Stomach (tissue), 9 donors: ENCODE results near the gene CERS6. TPM values are rescaled to one million over a fixed set of nuclear protein-coding genes. Genes with fewer than 3 reads are reported as not detected.
A peak's percentile ranks its signal among the peaks of the same experiment; 100 is the strongest.

Experiments used
- DNase-seq, 2 donors: peaks; one replicate each; pipeline versions ENCODE4 v3.0.0 to v3.0.0-alpha.2; 2013 to 2019
- H3K27ac ChIP-seq, 5 donors: fragments of 200-600 bp in 4 of 5; sonication (generic) in 4 of 5; one replicate each; pipeline ENCODE4 v1.5.1; 2013 to 2019; ENCODE audit warnings: mild to moderate bottlenecking in 1 of 5, moderate library complexity in 1 of 5
- H3K27me3 ChIP-seq, 3 donors: fragments of 200-600 bp; sonication (generic); one replicate each; pipeline ENCODE4 v1.5.1; 2017 to 2019; ENCODE audit warnings: mixed run types in 1 of 3
- H3K36me3 ChIP-seq, 4 donors: fragments of 200-600 bp; sonication (generic); 1 replicate in 3 of 4; 2 replicates in 1 of 4; pipeline ENCODE4 v1.5.1; 2016 to 2019
- H3K4me1 ChIP-seq, 4 donors: fragments of 200-600 bp; sonication (generic); one replicate each; pipeline ENCODE4 v1.5.1; 2016 to 2019
- H3K4me3 ChIP-seq, 4 donors: fragments of 200-600 bp; sonication (generic) in 3 of 4; one replicate each; pipeline ENCODE4 v1.5.1; 2016 to 2019; ENCODE audit warnings: mild to moderate bottlenecking in 1 of 4
- H3K9me3 ChIP-seq, 4 donors: fragments of 200-600 bp; sonication (generic); one replicate each; pipeline ENCODE4 v1.5.1; 2016 to 2019
- EP300 ChIP-seq: sonication (generic); formaldehyde crosslinking; IDR thresholded peaks from one replicate; pipeline ENCODE4 v1.6.1; 2017; ENCODE audit warnings: antibody characterized with exemption
- POLR2A ChIP-seq, 4 donors: fragments of 450-650 bp; IDR thresholded peaks; one replicate each; pipeline ENCODE4 v1.6.1; 2016; ENCODE audit warnings: antibody characterized with exemption in 4 of 4, control low read depth in 2 of 4, mild to moderate bottlenecking in 1 of 4, moderate library complexity in 1 of 4
- POLR2AphosphoS5 ChIP-seq, 3 donors: sonication (generic); formaldehyde crosslinking; IDR thresholded peaks; one replicate each; pipeline ENCODE4 v1.6.1; 2016; ENCODE audit warnings: antibody characterized with exemption in 3 of 3
- WGBS, 5 donors: extraction: QIAGEN DNeasy Blood & Tissue Kit in 3 of 5; methylation state at CpG; one replicate each; pipeline versions ENCODE4 v1.1.5 to v1.1.7; 2013 to 2018; 5-methylcytosine and 5-hydroxymethylcytosine counted together
- intact Hi-C: fragments of 100-400 bp; cut with DNase I; formaldehyde crosslinking; loops from one replicate; pipeline ENCODE4 v1.15.1; 2023; ENCODE audit warnings: low total_unique reads
- polyA plus RNA-seq, 3 donors: library from polyadenylated mRNA; stranded (reverse); fragments of 200-250 nt; gene quantifications; one replicate each; pipeline ENCODE4 v1.2.3, GENCODE V29; 2013
- total RNA-seq, 5 donors: library from RNA; depleted of rRNA; stranded (reverse); fragments of >200 nt; gene quantifications; one replicate each; pipeline versions ENCODE4 v1.1.0 to v1.2.3, GENCODE V29; 2014 to 2016
- TF ChIP-seq, protein P1 (sequence below), 7 experiments: fragments of 450-650 bp in 4 of 7; fragments of 200-600 bp in 3 of 7; sonication (generic) in 3 of 7; IDR thresholded peaks; one replicate each; pipeline ENCODE4 v1.5.1; 2016 to 2019; ENCODE audit warnings: antibody characterized with exemption in 7 of 7, control low read depth in 2 of 7, mild to moderate bottlenecking in 1 of 7
- donor health status: healthy with polysubstance abuse.
- donor health status: Bipolar disorder and iron deficiency.
- donor health status: healthy.

CERS6 gene
- total and polyA plus RNA-seq, 8 donors: 4.0 to 102 (median 53.2) TPM

DNA sequence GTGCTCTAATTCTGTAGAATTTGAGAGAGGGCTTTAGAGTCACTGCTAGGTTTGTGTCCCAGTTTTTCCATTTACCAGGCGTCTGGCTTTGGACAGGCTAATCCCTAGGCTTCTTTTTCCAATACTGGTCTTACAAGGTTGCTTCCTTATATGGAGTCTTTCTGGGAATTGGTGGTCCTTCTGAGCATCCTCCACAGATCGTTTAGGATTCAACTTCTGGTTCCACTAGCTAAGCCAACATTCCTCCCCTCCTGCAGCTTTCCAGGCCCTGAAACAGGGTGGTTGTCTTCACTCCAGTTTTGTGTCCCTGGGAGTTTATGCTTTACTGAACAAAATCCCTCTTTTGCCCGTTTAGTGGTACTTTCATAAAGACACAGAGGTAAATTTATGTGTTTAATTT is 170.6 kb downstream of the CERS6 start:
- H3K9me3 ChIP-seq: no peaks in the 10 kb centered on the region
- no peak overlapping the region for H3K4me3 ChIP-seq
- TF ChIP-seq POLR2A (IDR thresholded peaks at IDR 0.05) (no peak), POLR2AphosphoS5 (IDR thresholded peaks at IDR 0.05) (peak in 1 of 3 donors; percentile 7), EP300 (no peak)
- TF ChIP-seq, protein P1, sequence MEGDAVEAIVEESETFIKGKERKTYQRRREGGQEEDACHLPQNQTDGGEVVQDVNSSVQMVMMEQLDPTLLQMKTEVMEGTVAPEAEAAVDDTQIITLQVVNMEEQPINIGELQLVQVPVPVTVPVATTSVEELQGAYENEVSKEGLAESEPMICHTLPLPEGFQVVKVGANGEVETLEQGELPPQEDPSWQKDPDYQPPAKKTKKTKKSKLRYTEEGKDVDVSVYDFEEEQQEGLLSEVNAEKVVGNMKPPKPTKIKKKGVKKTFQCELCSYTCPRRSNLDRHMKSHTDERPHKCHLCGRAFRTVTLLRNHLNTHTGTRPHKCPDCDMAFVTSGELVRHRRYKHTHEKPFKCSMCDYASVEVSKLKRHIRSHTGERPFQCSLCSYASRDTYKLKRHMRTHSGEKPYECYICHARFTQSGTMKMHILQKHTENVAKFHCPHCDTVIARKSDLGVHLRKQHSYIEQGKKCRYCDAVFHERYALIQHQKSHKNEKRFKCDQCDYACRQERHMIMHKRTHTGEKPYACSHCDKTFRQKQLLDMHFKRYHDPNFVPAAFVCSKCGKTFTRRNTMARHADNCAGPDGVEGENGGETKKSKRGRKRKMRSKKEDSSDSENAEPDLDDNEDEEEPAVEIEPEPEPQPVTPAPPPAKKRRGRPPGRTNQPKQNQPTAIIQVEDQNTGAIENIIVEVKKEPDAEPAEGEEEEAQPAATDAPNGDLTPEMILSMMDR (IDR thresholded peaks at IDR 0.05): no peak
- H3K27ac ChIP-seq: peak overlapping the region; percentile 13 to 84 (median 64)
- no peaks in the 10 kb centered on the region for H3K36me3 ChIP-seq
- WGBS, 5 donors: 50 to 69% (median 58%) methylated on average over 3 of the region's 3 CpGs
- H3K4me1 ChIP-seq: peaks cover 19 to 59% (median 43%) of the 10 kb centered on the region in 4 donors
- no peaks in the 10 kb centered on the region for H3K27me3 ChIP-seq
- intact Hi-C loops: no loop called here
- peak in 1 of 2 donors; percentile 36 for DNase-seq

DNA sequence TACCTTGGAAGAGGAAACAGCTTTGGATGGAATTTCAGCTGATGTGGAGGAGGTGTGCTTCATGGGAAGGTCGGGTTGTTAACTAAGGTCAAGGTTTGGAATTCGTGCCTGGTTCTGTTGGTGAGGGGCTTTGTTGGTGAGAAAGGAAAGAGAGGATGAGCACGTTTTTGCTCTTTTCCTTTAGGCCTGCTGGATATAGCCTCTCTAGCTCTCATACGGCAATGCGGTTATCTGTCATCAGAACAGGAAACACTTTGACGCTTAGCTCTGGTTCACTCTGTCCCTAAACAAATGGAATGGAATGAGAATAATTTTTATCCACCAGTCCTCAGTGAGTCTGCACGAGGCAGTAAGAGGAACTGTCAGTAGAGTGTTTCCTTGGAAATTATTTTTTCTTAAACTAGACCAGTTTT is 176.6 kb downstream of the CERS6 start:
- Histone ChIP-seq H3K27ac (peak overlapping the region; percentile 68 to 84 (median 78)), H3K4me1 (peaks cover 15 to 61% (median 44%) of the 10 kb centered on the region in 4 donors), H3K36me3 (no peaks in the 10 kb centered on the region), H3K9me3 (no peaks in the 10 kb centered on the region), H3K4me3 (no peak overlapping the region), H3K27me3 (no peaks in the 10 kb centered on the region)
- intact Hi-C loops: no loop called here
- TF ChIP-seq POLR2A (IDR thresholded peaks at IDR 0.05) (no peak), EP300 (peak; percentile 85), POLR2AphosphoS5 (IDR thresholded peaks at IDR 0.05) (peak; percentile 69 to 97 (median 86))
- TF ChIP-seq, protein P1 (IDR thresholded peaks at IDR 0.05): no peak
- peak in 1 of 2 donors; percentile 65 for DNase-seq
- 25 to 70% (median 57%) methylated on average over 7 of the region's 7 CpGs for WGBS, 5 donors

DNA sequence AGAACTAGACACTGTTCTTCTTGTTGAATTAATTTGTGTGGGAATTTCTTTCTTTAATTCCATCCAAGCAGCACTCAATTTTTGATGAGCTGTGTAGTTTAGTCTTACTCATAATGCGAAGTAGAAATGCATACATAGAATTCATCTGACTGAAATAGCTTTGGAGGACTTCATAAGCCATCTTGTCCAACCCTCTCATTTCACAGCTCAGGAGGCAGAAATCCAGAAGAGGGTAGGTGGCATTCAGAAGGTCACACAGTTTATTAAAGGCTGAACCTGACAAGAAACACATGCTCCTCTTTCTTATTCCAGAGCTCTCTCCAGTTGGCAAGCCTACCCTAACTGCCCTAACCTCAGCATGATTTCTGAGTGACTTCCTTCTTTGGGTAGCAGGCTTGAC is 177.1 kb downstream of the CERS6 start:
- 61 to 89% (median 77%) methylated on average over 1 of the region's 1 CpG for WGBS, 5 donors
- no peaks in the 10 kb centered on the region for H3K27me3 ChIP-seq
- H3K36me3 ChIP-seq: no peaks in the 10 kb centered on the region
- H3K4me3 ChIP-seq: no peak overlapping the region
- peak overlapping the region; percentile 52 to 84 (median 78) for H3K27ac ChIP-seq
- DNase-seq: peak in 1 of 2 donors; percentile 44
- no peaks in the 10 kb centered on the region for H3K9me3 ChIP-seq
- intact Hi-C loops: no loop called here
- peak in 2 of 3 donors; percentile 34 to 48 for TF ChIP-seq POLR2AphosphoS5 (IDR thresholded peaks at IDR 0.05)
- no peak for TF ChIP-seq EP300
- peaks cover 15 to 62% (median 42%) of the 10 kb centered on the region in 4 donors for H3K4me1 ChIP-seq

DNA sequence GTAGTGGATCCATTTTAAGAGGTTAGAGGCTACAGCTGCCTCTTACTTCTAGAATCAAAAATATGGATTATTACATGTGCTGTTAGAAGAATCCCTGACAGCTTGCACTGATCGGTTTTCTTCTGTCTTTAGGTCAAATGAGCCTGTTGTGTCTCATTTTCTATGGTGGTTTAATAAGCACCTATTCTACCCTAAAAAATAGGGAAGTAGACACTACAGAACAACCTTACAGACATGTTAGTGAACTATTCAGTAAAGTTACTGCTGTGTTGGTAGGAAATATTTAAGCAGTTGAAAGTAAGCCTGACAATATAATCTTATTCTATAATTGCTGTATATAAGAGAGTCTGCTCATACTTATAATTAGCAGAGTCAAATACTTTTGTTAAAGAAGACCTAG is 177.8 kb downstream of the CERS6 start:
- Histone ChIP-seq H3K36me3 (no peaks in the 10 kb centered on the region), H3K4me1 (peaks cover 15 to 62% (median 43%) of the 10 kb centered on the region in 4 donors), H3K4me3 (no peak overlapping the region), H3K9me3 (no peaks in the 10 kb centered on the region), H3K27me3 (no peaks in the 10 kb centered on the region), H3K27ac (peak overlapping the region in 4 of 5 donors; percentile 76 to 84 (median 78))
- no peak for DNase-seq
- 68 to 86% (median 84%) methylated on average over 1 of the region's 1 CpG for WGBS, 5 donors
- TF ChIP-seq EP300 (no peak), POLR2AphosphoS5 (IDR thresholded peaks at IDR 0.05) (no peak), POLR2A (IDR thresholded peaks at IDR 0.05) (no peak)
- TF ChIP-seq, protein P1 (IDR thresholded peaks at IDR 0.05): no peak
- intact Hi-C loops: no loop called here

DNA sequence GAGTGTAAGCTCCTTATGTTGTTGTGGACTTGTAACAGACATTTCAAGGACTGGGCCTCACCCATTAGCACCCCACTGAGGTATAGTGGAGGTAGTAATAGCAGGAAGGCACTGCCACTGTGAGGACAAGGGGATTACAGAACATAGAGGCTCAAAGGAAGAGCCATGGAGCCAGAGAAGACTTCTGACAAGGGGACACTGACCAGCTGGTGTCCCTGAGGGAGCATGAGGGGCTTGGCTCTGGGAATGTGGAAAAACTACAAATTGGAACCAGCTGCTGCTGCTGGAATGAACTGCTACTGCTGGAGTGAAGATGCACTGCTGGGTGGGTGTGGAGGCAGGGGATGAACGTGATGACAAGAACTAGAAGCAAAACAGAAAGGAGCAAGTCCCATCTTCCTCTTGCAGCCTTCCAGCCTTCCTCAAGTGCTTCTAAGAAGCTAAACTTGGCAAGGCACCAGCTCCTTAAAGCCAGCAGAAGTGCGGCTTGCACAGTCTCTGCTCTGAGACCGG is 179.0 kb downstream of the CERS6 start:
- Histone ChIP-seq H3K4me1 (peaks cover 22 to 74% (median 52%) of the 10 kb centered on the region in 4 donors), H3K27ac (peak overlapping the region; percentile 5 to 84 (median 78)), H3K27me3 (no peaks in the 10 kb centered on the region), H3K36me3 (no peaks in the 10 kb centered on the region), H3K4me3 (no peak overlapping the region), H3K9me3 (no peaks in the 10 kb centered on the region)
- intact Hi-C loops: no loop called here
- DNase-seq: peak; percentile 45 to 91
- no peak for TF ChIP-seq POLR2A (IDR thresholded peaks at IDR 0.05)
- peak in 1 of 3 donors; percentile 24 for TF ChIP-seq POLR2AphosphoS5 (IDR thresholded peaks at IDR 0.05)
- TF ChIP-seq EP300: peak; percentile 20
- 23 to 37% (median 31%) methylated on average over 3 of the region's 3 CpGs for WGBS, 5 donors
